HG02623 (cell line): ENCODE data around the gene FSIP1.

Source experiments
- ATAC-seq: cut with Tn5 transposase; IDR thresholded peaks from one replicate; pipeline ENCODE4 v1.9.1; 2021; ENCODE audit warnings: moderate library complexity; ENCODE audit not compliant: unreplicated experiment

Gene FSIP1

GRCh38 chr15:39586387-39587095 lies 196.1 kb downstream of the FSIP1 start:
- ATAC-seq: no peak

- no peak for ATAC-seq
Measured at GRCh38 chr15:39585871-39586301, 196.8 kb downstream of the FSIP1 start.

DNA sequence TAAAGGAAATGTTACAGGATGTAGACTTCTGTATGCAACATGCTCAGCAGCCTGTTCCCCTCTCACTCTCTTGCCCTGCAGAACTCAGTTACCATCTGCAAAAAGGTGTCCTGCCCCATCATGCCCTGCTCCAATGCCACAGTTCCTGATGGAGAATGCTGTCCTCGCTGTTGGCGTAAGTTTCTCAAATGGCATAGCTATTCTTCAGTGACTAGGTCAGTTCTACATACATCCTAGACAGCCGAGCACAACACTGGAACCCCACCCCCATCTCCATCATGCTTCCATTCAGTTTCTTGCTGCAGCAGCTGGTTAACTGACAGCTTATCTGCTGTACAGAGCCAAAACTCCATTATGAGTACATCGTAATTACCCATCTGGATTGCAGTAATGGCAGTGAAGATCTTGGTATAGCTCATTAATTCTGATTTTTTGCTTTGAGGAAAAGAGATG lies 197.2 kb downstream of the FSIP1 start:
- ATAC-seq: no peak

DNA sequence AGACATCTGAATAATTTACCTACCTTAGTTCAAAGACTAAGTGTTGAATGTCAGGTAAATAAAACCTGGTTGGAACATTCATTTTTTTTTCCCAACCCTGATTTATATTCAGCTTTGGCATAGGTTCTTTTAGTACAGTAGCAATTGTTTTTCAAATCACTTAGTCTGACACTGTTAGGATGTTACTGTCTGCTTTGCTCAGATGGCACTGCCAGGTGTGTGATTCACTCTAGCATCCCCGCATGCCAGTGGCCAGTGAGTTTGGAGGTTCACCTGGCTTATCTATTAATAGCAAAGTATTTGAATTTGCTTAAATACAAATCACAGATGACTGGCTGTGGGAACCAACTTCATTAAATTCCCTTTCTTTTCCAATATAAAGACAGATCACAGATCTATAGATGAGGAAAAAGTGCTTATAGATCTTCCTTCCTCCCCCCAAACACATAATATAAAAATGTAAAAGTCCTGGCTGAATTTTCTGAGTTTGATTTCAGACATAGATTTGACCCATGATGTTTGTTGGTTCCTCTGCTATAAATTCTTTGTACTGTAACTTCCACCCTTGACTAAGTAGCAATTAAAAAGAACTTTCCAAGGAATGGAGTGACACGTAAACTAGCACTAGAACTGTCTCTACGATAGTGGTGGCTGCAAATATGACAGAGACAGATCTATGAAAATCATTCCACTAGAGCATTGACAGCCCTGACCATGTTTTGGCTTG lies 197.8 kb downstream of the FSIP1 start:
- no peak for ATAC-seq

GRCh38 chr15:39584266-39584659 lies 198.4 kb downstream of the FSIP1 start:
- ATAC-seq: no peak

GRCh38 chr15:39583596-39584265 lies 198.9 kb downstream of the FSIP1 start:
- ATAC-seq: no peak

DNA sequence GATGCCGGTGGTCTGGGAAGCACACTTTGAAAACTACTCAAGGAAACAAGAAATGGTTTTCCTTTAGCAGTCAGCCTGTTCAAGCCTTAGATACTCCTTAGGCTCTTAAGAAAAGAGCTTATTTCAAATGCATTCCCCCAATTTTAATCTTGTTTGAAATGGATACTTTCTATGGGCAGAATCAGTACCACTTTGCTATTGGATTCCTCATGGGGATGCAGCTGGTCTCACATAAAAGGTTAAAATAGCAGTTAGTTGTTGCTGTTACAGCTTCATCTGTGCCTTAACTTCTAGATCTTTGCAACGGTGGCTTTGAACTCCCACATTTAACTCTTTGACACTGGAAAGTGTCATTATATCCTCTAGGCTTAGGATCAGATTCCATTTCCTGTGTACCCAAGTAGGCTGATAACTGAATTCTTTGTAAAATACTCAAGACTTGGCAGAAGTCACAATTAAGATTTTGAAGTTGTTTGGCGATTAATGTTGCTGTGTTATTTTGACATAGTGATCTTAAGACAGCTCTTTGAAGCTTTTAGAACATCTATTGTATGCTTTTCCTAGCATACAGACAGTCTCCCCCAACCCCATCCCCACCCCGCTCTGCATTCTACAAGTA lies 199.6 kb downstream of the FSIP1 start:
- ATAC-seq: no peak

DNA sequence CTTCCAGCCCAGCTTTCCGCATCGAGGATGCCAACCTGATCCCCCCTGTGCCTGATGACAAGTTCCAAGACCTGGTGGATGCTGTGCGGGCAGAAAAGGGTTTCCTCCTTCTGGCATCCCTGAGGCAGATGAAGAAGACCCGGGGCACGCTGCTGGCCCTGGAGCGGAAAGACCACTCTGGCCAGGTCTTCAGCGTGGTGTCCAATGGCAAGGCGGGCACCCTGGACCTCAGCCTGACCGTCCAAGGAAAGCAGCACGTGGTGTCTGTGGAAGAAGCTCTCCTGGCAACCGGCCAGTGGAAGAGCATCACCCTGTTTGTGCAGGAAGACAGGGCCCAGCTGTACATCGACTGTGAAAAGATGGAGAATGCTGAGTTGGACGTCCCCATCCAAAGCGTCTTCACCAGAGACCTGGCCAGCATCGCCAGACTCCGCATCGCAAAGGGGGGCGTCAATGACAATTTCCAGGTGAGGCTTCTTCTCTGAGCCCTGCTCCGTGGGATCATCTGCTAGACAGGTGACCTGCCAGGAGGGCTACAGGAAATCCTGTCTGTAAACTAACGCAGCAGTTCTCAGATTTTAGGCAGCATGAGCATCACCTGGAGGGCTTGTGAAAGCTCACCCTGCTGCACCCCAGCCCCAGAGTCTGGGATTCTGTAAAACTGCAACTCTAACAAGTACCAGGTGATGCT lies 200.2 kb downstream of the FSIP1 start:
- ATAC-seq: no peak

DNA sequence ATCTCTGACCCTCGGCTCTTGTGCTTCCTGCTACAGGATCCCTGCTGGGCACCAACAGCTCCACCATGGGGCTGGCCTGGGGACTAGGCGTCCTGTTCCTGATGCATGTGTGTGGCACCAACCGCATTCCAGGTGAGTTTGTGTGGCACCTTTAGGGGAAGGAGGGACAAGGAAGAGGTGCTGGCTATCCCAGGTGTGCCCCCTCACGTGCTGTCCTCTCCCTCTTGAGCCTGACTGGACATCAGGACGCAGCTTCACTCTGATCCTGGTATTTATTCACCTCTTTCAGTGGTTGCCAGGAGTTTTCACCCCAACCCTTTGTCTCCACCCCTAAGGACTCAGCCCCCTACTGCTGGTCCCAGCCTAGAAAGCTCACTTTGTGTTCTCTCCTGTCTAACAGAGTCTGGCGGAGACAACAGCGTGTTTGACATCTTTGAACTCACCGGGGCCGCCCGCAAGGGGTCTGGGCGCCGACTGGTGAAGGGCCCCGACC lies 200.8 kb downstream of the FSIP1 start:
- no peak for ATAC-seq

DNA sequence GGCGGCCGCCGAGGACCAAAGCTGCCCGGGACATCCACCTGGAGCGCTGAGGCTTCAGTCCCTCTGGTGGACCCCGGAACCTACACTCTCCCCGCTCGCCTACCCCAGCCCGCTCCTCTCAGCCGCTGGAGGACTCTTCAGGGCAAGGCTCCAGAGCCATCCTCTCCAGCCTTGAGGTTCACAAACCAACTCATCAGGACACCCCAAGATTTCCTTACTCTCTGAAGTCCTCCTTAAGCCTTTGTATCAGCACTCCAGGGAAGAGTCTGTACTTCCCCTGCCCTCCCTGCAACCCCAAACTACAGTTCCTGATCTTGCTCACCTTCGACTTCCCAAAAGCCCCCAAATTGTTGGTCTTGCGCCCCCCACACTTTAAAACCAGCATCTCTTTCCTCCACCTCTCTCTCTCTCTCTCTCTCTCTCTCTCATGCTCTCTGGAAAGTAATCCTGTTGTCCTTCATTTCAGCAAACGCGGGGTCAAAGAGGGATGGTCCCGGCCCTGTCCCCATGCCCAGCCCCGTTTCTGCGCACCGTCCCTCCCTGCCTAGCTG lies 201.3 kb downstream of the FSIP1 start:
- ATAC-seq: no peak

DNA sequence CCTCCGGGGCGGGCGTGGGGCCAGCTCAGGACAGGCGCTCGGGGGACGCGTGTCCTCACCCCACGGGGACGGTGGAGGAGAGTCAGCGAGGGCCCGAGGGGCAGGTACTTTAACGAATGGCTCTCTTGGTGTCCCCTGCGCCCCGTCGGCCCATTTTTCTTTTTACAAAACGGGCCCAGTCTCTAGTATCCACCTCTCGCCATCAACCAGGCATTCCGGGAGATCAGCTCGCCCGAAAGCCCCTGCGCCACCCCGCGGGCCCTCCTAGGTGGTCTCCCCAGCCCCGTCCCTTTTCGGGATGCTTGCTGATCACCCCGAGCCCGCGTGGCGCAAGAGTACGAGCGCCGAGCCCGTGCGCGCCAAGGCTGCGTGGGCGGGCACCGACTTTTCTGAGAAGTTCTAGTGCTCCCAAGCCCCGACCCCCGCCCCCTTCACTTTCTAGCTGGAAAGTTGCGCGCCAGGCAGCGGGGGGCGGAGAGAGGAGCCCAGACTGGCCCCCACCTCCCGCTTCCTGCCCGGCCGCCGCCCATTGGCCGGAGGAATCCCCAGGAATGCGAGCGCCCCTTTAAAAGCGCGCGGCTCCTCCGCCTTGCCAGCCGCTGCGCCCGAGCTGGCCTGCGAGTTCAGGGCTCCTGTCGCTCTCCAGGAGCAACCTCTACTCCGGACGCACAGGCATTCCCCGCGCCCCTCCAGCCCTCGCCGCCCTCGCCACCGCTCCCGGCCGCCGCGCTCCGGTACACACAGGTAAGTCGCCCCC lies 202.0 kb downstream of the FSIP1 start, which contains the start of gene THBS1:
Gene THBS1, plus strand, starts transcription at position 595 of the 757 bp plus-strand sequence. CDS start 779 bp downstream, outside the sequence.
- ATAC-seq: peak; percentile 14

- peak; percentile 75 for ATAC-seq
Measured at GRCh38 chr15:39580117-39580484, 202.5 kb downstream of the FSIP1 start.

DNA sequence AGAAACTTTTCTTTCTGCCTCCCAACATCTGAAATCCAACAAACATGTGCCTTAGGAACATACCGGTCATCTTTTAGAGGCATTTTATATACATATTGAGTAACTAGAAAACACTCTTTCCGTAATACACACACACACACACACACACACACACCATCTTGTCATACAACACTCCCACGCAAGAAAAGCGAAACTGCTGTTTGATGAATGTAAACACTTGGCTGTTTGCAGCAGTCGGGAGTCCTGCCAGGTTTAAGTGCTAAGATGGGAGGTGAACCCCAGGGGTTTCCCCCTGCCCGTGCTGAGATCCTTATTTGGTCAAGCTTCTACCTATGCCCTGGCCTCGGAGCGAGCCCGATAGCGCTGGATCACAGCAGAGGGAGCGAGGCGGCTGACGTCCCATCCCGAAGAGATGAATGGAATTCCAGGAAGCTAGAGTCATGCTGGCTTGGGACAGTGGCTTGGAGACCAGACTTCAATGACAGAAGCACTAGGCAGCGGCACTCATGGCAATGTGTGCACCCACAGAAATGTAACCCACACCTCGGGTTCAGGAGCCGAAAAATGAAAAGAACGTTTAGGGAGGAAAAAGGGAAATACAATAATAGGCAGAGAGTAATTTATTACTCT lies 203.0 kb downstream of the FSIP1 start:
- ATAC-seq: no peak

- ATAC-seq: no peak
Measured at GRCh38 chr15:39578851-39579486, 203.7 kb downstream of the FSIP1 start.

DNA sequence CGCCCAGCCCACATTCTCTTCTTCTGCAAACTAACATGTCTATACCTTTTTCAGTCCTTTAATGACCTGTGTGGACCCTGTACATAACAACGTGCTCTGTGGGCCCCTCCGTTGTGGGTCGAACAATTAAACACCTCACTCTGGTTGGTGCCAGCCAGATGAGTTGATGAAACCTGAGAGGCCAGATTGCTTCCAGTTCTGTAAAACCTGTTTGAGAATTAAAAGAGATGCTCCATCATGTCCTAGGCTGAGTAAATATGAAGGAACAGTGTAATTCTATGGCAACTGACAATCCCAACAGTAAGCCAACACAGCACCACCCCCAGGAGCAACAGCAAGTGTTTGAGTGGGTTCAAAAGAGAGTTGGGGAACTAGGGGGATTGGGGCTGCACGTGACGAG lies 207.5 kb downstream of the FSIP1 start:
- ATAC-seq: no peak

GRCh38 chr15:39574427-39574826 lies 208.2 kb downstream of the FSIP1 start:
- no peak for ATAC-seq

DNA sequence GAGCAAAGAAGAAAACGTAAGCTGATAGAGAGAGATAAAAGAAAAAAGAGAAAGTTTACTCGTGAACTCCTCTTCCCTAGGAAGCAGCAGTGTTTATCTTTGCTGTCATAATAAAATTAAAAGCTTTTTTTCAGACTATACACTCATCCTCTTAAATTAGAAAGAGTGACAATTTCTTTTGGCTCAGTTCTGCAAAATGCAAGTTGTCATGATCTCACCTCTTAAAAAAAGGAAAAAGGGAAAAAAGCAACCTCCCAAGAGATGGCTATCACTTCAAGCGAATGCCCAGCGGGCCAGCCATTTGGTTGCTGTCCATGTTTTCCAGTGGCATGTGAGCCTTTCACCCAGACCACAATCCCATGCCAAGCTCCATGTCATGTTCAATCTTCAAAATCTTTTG lies 208.8 kb downstream of the FSIP1 start:
- ATAC-seq: no peak

DNA sequence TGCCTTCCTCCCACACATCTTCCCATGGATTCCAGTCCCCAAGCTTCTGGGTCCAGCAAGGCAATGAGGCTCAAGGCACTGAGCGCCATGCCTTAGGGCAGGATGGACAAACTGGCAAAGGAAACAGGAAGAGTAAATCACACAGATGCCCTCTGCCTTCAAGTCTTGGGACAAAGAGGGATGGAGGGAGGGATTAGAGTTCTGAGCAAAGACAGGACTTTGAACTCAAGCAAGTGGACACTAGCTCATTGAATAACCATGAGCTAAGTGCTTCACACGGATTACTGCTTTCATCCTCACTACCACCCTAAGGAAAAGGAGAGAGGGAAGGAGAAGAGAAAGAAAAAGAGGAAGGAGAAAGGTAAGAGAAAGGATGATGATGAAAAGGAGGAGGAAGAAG lies 209.4 kb downstream of the FSIP1 start:
- no peak for ATAC-seq

GRCh38 chr15:39565851-39566250 lies 216.8 kb downstream of the FSIP1 start:
- no peak for ATAC-seq
